OCI-LY1 (cell line): ENCODE results near the gene TYR.
"Not testable (repeated sequence)": the region's sequence is repeated elsewhere in the genome, so short reads cannot be mapped to it uniquely, and the experiment has no call there.

Experiments used
- H2AFZ ChIP-seq: fragments of 200-600 bp; sonication (generic), shearing (Covaris generic); 2 replicates; pipeline ENCODE4 v1.6.0; 2014; ENCODE audit warnings: antibody characterized with exemption, mild to moderate bottlenecking, low read length
- H3F3A ChIP-seq: fragments of 200-600 bp; sonication (generic), shearing (Covaris generic); 2 replicates; pipeline ENCODE4 v1.6.0; 2014; ENCODE audit warnings: mild to moderate bottlenecking, antibody characterized with exemption, low read length, moderate library complexity; ENCODE audit not compliant: insufficient read depth
- H3K27ac ChIP-seq: fragments of 200-600 bp; sonication (generic); 2 replicates; pipeline ENCODE4 v1.5.1; 2014; ENCODE audit warnings: low read length, mixed run types, mild to moderate bottlenecking, low read depth; ENCODE audit not compliant: poor library complexity, severe bottlenecking
- H3K27me3 ChIP-seq: fragments of 200-600 bp; sonication (generic); 2 replicates; pipeline ENCODE4 v1.6.0; 2014; ENCODE audit warnings: antibody characterized with exemption, mild to moderate bottlenecking, low read length, moderate library complexity; ENCODE audit not compliant: insufficient read depth
- H3K36me3 ChIP-seq: fragments of 200-600 bp; sonication (generic); 2 replicates; pipeline ENCODE4 v1.6.1; 2014; ENCODE audit warnings: mild to moderate bottlenecking, antibody characterized with exemption, low read length, moderate library complexity, mixed read lengths; ENCODE audit not compliant: insufficient read depth
- H3K4me1 ChIP-seq: fragments of 200-600 bp; sonication (generic); 2 replicates; pipeline ENCODE4 v1.5.1; 2014; ENCODE audit warnings: mild to moderate bottlenecking, low read length, moderate library complexity; ENCODE audit not compliant: insufficient read depth, severe bottlenecking
- H3K4me2 ChIP-seq: fragments of 200-600 bp; sonication (generic), shearing (Covaris generic); 2 replicates; pipeline ENCODE4 v1.6.1; 2014; ENCODE audit warnings: low read length
- H3K4me3 ChIP-seq: fragments of 200-600 bp; sonication (generic); 2 replicates; pipeline ENCODE4 v1.5.1; 2014; ENCODE audit warnings: low read length, low read depth, mild to moderate bottlenecking, mixed read lengths; ENCODE audit not compliant: poor library complexity, severe bottlenecking
- H3K79me2 ChIP-seq: fragments of 200-600 bp; shearing (Covaris generic); 2 replicates; pipeline ENCODE4 v1.6.1; 2016; ENCODE audit warnings: mixed run types, low read length, mixed read lengths; ENCODE audit not compliant: insufficient read depth
- H3K9ac ChIP-seq: fragments of 200-600 bp; sonication (generic), shearing (Covaris generic); 2 replicates; pipeline ENCODE4 v1.6.1; 2014; ENCODE audit warnings: mild to moderate bottlenecking, low read length, mixed read lengths
- H3K9me2 ChIP-seq: fragments of 200-600 bp; sonication (generic), shearing (Covaris generic); 2 replicates; pipeline ENCODE4 v1.6.1; 2014; ENCODE audit warnings: low read depth, mild to moderate bottlenecking, low read length, mixed read lengths
- H3K9me3 ChIP-seq: fragments of 200-600 bp; shearing (Covaris generic); 2 replicates; pipeline ENCODE4 v1.6.1; 2014; ENCODE audit warnings: low read length, mixed read lengths
- H4K20me1 ChIP-seq: fragments of 200-600 bp; sonication (generic), shearing (Covaris generic); 2 replicates; pipeline ENCODE4 v1.6.0; 2016; ENCODE audit warnings: mild to moderate bottlenecking, low read length; ENCODE audit not compliant: insufficient read depth
- CTCF ChIP-seq: fragments of 200-600 bp; sonication (generic), shearing (Covaris generic); IDR thresholded peaks from 2 replicates; pipeline ENCODE4 v1.5.1; 2017; ENCODE audit warnings: mild to moderate bottlenecking, antibody characterized with exemption, low read length, moderate library complexity, mixed read lengths
- EZH2 ChIP-seq: fragments of 200-600 bp; sonication (generic), shearing (Covaris generic); IDR thresholded peaks from 2 replicates; pipeline ENCODE4 v1.8.0; 2017; ENCODE audit warnings: borderline replicate concordance, mixed run types, mild to moderate bottlenecking, antibody characterized with exemption, low read length, moderate library complexity, mixed read lengths

The TYR gene

GRCh38 chr11:89267660-89268302 lies 90.1 kb downstream of the TYR start:
- no peaks in the 10 kb centered on the region for H3K4me1 ChIP-seq
- no peak overlapping the region for H2AFZ ChIP-seq
- H3F3A ChIP-seq = no peaks in the 10 kb centered on the region
- no peak overlapping the region for H3K9ac ChIP-seq
- no peaks in the 10 kb centered on the region for H3K9me2 ChIP-seq
- no peaks in the 10 kb centered on the region for H3K9me3 ChIP-seq
- no peak overlapping the region for H3K4me3 ChIP-seq
- no peaks in the 10 kb centered on the region for H3K27me3 ChIP-seq
- H3K79me2 ChIP-seq = no peaks in the 10 kb centered on the region
- H3K27ac ChIP-seq = no peak overlapping the region
- H4K20me1 ChIP-seq = no peaks in the 10 kb centered on the region
- H3K36me3 ChIP-seq = no peaks in the 10 kb centered on the region
- H3K4me2 ChIP-seq = no peak overlapping the region
- TF ChIP-seq EZH2 (no peak), CTCF (no peak)

- H4K20me1 ChIP-seq, H3F3A ChIP-seq, H3K36me3 ChIP-seq, H3K4me2 ChIP-seq, H3K4me1 ChIP-seq, H3K9ac ChIP-seq, H3K27me3 ChIP-seq, H2AFZ ChIP-seq, H3K9me3 ChIP-seq, H3K27ac ChIP-seq, H3K4me3 ChIP-seq, H3K79me2 ChIP-seq, H3K9me2 ChIP-seq: not testable (repeated sequence)
Measured at GRCh38 chr11:89272540-89273088, 94.9 kb downstream of the TYR start.

GRCh38 chr11:89273220-89273619 lies 95.5 kb downstream of the TYR start:
- H2AFZ ChIP-seq, H3K79me2 ChIP-seq, H3K36me3 ChIP-seq, H4K20me1 ChIP-seq, H3K9ac ChIP-seq, H3K4me3 ChIP-seq, H3K27me3 ChIP-seq, H3K9me2 ChIP-seq, H3K4me1 ChIP-seq, H3K4me2 ChIP-seq, H3K27ac ChIP-seq, H3K9me3 ChIP-seq, H3F3A ChIP-seq: not testable (repeated sequence)

- no peaks in the 10 kb centered on the region for H3F3A ChIP-seq
- H3K79me2 ChIP-seq = no peaks in the 10 kb centered on the region
- H3K27me3 ChIP-seq = no peaks in the 10 kb centered on the region
- H2AFZ ChIP-seq = no peak overlapping the region
- no peak overlapping the region for H3K27ac ChIP-seq
- H4K20me1 ChIP-seq = no peaks in the 10 kb centered on the region
- H3K9me3 ChIP-seq = no peaks in the 10 kb centered on the region
- no peak overlapping the region for H3K9ac ChIP-seq
- no peaks in the 10 kb centered on the region for H3K4me1 ChIP-seq
- TF ChIP-seq CTCF (no peak), EZH2 (no peak)
- H3K36me3 ChIP-seq = no peaks in the 10 kb centered on the region
- no peak overlapping the region for H3K4me3 ChIP-seq
- no peak overlapping the region for H3K4me2 ChIP-seq
- no peaks in the 10 kb centered on the region for H3K9me2 ChIP-seq
Measured at GRCh38 chr11:89275966-89276365, 98.3 kb downstream of the TYR start.
